ENCODE data around the gene KIAA1958. TPM values are rescaled to one million over a fixed set of nuclear protein-coding genes. Genes with fewer than 3 reads are reported as not detected.

The KIAA1958 gene
- total and polyA plus RNA-seq, 2 of the 4 experiments (the other 2 are of a cell fraction): 0.65 to 1.8 TPM

DNA sequence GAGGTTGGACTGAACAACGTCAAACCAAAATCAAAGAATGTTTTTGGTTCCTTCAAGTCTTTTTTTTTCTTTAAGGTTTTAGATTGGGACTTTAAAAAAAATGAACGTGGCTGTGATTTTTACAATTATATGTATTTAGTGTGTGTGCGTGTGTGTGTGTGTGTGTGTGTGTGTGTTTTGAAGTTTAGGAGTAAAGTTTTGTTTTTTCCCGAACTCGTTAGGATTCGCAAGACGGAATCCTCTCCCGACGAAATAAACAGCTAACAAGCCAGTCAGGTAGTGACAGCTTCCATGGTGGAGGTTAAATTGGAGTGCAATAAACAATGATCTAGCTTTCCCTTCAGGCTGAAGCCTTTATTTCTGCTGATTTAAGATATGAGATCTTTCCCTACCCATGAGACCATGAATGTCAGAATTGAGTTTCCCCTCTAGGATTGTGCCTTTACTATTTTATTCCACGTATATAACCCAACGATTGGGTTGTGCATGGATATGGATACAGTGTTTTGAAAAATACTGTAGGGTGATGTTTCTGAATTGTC is 1.2 kb downstream of the KIAA1958 start:
- H3K56ac ChIP-seq (ENCODE audit: extremely low read depth, insufficient read depth, low read length): no peak overlapping the region
- H3K9ac ChIP-seq (ENCODE audit: low read depth, low read length): peak overlapping the region; percentile 53; the same call in 1 of the 2 replicates
- no peak overlapping the region for H2BK15ac ChIP-seq (ENCODE audit: low read depth, low read length)
- no peak overlapping the region for H2BK20ac ChIP-seq (ENCODE audit: low read depth, low read length)
- peak overlapping the region; percentile 92 for H2AFZ ChIP-seq (replicated peaks; ENCODE audit: low read length, poor library complexity)
- ATAC-seq (ENCODE audit: low read depth) (no peak), DNase-seq (no peak)
- peaks cover 5% of the 10 kb centered on the region for H3K9me1 ChIP-seq (ENCODE audit: insufficient read depth, low read length)
- H3K9me3 ChIP-seq (ENCODE audit: control insufficient read depth, insufficient read depth, low read length): no peaks in the 10 kb centered on the region; the same call in 1 of the 2 replicates
- WGBS, 2 experiments (ENCODE audit: extremely low coverage in 2 of 2, insufficient read length in 1 of 2): no CpG with 5 or more reads among the region's 11 CpGs
- H3K18ac ChIP-seq (ENCODE audit: low read depth, low read length): no peak overlapping the region
- H4K5ac ChIP-seq (ENCODE audit: low read depth, low read length): no peak overlapping the region
- no peak overlapping the region for H2AK5ac ChIP-seq (ENCODE audit: low read depth, low read length)
- in situ Hi-C loops (cut with MboI; ENCODE audit: low sequenced_read_pairs): no loop called here
- no peaks in the 10 kb centered on the region for H3K27me3 ChIP-seq (ENCODE audit: control insufficient read depth, insufficient read depth, low read length)
- H3K27ac ChIP-seq (ENCODE audit: insufficient read depth, low read length): no peak overlapping the region
- no peak overlapping the region for H2AK9ac ChIP-seq (replicated peaks; ENCODE audit: low read depth, low read length, poor library complexity)
- no peak overlapping the region for H3K4ac ChIP-seq (ENCODE audit: low read depth, low read length)
- H3K23ac ChIP-seq (ENCODE audit: low read depth, low read length): no peak overlapping the region
- intact Hi-C loops (cut with micrococcal nuclease): loop anchor here (2.0 to 5.0 kb wide), 2 partner anchors 69 to 223 kb away; no protein-coding TSS in a partner anchor
- H3K4me1 ChIP-seq (ENCODE audit: control insufficient read depth, insufficient read depth, low read length): peaks cover 6% of the 10 kb centered on the region; the same call in 1 of the 2 replicates
- no peak overlapping the region for H2BK5ac ChIP-seq (ENCODE audit: low read depth, low read length, poor library complexity, severe bottlenecking)
- TF ChIP-seq, protein P1, sequence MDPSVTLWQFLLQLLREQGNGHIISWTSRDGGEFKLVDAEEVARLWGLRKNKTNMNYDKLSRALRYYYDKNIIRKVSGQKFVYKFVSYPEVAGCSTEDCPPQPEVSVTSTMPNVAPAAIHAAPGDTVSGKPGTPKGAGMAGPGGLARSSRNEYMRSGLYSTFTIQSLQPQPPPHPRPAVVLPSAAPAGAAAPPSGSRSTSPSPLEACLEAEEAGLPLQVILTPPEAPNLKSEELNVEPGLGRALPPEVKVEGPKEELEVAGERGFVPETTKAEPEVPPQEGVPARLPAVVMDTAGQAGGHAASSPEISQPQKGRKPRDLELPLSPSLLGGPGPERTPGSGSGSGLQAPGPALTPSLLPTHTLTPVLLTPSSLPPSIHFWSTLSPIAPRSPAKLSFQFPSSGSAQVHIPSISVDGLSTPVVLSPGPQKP (IDR thresholded peaks at IDR 0.05; ENCODE audit: borderline replicate concordance, low read depth, low read length): no peak
- TF ChIP-seq, protein P2, sequence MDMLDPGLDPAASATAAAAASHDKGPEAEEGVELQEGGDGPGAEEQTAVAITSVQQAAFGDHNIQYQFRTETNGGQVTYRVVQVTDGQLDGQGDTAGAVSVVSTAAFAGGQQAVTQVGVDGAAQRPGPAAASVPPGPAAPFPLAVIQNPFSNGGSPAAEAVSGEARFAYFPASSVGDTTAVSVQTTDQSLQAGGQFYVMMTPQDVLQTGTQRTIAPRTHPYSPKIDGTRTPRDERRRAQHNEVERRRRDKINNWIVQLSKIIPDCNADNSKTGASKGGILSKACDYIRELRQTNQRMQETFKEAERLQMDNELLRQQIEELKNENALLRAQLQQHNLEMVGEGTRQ (IDR thresholded peaks at IDR 0.05; ENCODE audit: low read depth, low read length): no peak
- TF ChIP-seq CHD1 (IDR thresholded peaks at IDR 0.05; ENCODE audit: low read depth, low read length) (no peak), RAD21 (IDR thresholded peaks at IDR 0.05; ENCODE audit: low read length) (no peak), MAZ (IDR thresholded peaks at IDR 0.05; ENCODE audit: borderline replicate concordance, low read depth, low read length) (no peak)
- H3K4me3 ChIP-seq (ENCODE audit: insufficient read depth, low read depth, low read length): peak overlapping the region; percentile 77
- dilution Hi-C loops (cut with HindIII; ENCODE audit: low sequenced_read_pairs, unreplicated experiment): no loop called here
- H3K36me3 ChIP-seq (ENCODE audit: control insufficient read depth, insufficient read depth, low read length): no peaks in the 10 kb centered on the region
- H3K14ac ChIP-seq (replicated peaks; ENCODE audit: low read depth, low read length): no peak overlapping the region
- POLR2A ChIA-PET (ENCODE audit: unreplicated experiment): interaction anchor here (0.6 to 0.7 kb wide), 2 partner anchors 109 to 340 kb away, joined by 3 to 6 read pairs; no protein-coding TSS in a partner anchor
- H3K4me2 ChIP-seq (ENCODE audit: low read depth, low read length): peak overlapping the region; percentile 95
- CTCF ChIA-PET: interaction anchor here (0.5 kb wide), 1 partner anchor 21 kb away, joined by 7 read pairs; no protein-coding TSS in a partner anchor
- H3K79me1 ChIP-seq (ENCODE audit: low read depth in 1 of 2, low read length in 2 of 2): peaks cover 7 to 19% of the 10 kb centered on the region in 2 experiments; a peak in 3 of 4 replicates
- H4K20me1 ChIP-seq (ENCODE audit: insufficient read depth, low read length): no peaks in the 10 kb centered on the region; the same call in 1 of the 2 replicates
- no peak overlapping the region for H4K91ac ChIP-seq (ENCODE audit: insufficient read depth, low read depth, low read length)
- H4K8ac ChIP-seq (ENCODE audit: low read depth in 2 of 2, low read length in 2 of 2): no peak overlapping the region
- H2BK120ac ChIP-seq (ENCODE audit: low read depth, low read length): no peak overlapping the region
- BruUV-seq (replicated peaks): TSS peak; percentile 44
